ENCODE measurements around the gene NUDT5. TPM values are rescaled to one million over a fixed set of nuclear protein-coding genes. Genes with fewer than 3 reads are reported as not detected.

The NUDT5 gene
- total and polyA plus RNA-seq, 2 of the 13 experiments (the other 11 are each of a cell fraction or from before 2014, with no cell fraction given), result 79.6 to 134 TPM

DNA sequence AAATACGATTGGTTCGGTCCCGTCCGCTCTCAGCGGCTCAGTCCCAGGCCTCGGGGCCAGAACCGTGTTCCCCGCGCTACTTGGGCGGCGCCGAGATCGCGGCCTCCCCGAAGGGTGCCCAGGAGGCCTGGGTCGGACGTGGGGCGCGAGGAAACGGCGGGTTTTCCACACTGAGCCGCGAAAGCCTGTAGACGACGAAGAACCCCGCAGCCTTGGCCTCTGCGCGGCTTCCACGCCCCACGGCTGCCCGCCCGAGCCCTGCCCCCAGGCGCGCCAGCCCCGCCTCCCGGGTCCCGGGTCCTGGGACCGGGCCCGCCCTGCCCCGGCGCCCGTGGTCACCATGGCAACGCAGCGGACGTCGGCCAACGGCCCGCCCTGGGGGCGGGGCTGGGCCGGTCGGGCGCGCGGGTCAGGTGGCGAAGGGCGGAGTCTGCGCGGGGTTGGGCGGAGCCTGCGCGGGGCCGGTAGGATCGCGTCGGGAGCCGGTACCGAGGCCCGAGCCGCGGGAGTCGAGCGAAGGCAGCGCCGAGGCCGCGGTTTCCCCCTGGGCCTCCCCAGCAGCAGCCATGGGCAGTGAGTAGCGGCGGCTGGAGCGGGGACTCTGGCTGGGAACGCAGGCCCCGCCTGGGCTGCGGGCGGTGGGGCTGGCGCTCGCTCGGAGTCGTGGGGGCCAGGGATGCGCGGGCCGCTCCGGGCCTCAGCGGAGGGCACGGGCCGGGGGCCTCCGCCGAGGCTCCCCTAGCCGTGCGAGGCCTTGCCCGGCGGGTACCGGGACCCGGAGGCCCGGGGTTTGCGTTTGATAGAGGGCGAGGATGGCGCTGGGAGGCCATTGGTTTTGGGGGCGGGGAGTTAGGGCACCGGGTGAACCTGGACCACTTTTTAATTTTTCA, 66.2 kb downstream of the NUDT5 start, which contains the start of gene SEC61A2 (continued):
- TF ChIP-seq, protein P1, sequence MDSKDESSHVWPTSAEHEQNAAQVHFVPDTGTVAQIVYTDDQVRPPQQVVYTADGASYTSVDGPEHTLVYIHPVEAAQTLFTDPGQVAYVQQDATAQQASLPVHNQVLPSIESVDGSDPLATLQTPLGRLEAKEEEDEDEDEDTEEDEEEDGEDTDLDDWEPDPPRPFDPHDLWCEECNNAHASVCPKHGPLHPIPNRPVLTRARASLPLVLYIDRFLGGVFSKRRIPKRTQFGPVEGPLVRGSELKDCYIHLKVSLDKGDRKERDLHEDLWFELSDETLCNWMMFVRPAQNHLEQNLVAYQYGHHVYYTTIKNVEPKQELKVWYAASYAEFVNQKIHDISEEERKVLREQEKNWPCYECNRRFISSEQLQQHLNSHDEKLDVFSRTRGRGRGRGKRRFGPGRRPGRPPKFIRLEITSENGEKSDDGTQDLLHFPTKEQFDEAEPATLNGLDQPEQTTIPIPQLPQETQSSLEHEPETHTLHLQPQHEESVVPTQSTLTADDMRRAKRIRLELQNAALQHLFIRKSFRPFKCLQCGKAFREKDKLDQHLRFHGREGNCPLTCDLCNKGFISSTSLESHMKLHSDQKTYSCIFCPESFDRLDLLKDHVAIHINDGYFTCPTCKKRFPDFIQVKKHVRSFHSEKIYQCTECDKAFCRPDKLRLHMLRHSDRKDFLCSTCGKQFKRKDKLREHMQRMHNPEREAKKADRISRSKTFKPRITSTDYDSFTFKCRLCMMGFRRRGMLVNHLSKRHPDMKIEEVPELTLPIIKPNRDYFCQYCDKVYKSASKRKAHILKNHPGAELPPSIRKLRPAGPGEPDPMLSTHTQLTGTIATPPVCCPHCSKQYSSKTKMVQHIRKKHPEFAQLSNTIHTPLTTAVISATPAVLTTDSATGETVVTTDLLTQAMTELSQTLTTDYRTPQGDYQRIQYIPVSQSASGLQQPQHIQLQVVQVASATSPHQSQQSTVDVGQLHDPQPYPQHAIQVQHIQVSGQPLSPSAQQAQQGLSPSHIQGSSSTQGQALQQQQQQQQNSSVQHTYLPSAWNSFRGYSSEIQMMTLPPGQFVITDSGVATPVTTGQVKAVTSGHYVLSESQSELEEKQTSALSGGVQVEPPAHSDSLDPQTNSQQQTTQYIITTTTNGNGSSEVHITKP (CRISPR knock-in tag; IDR thresholded peaks at IDR 0.05; ENCODE audit: low read depth), result 0 out of 2 replicates have a peak, but pooled peaks have one; percentile 21
- TF ChIP-seq E2F2 (CRISPR knock-in tag; IDR thresholded peaks at IDR 0.05; ENCODE audit: borderline replicate concordance) (peak; percentile 75; the same call in 1 of the 2 replicates), E2F5 (CRISPR knock-in tag; conservative IDR thresholded peaks at IDR 0.05) (no peak), KDM2A (CRISPR knock-in tag; IDR thresholded peaks at IDR 0.05; ENCODE audit: borderline replicate concordance, low read depth) (peak; percentile 50; the same call in 1 of the 2 replicates), JARID2 (CRISPR knock-in tag; IDR thresholded peaks at IDR 0.05; ENCODE audit: insufficient replicate concordance) (no peak), AGO2 (optimal IDR thresholded peaks at IDR 0.05; ENCODE audit: low read depth, low read length) (no peak), PCBP1 (IDR thresholded peaks at IDR 0.05; ENCODE audit: borderline replicate concordance, low read depth, low read length) (no peak), ZFP36 (IDR thresholded peaks at IDR 0.05; ENCODE audit: borderline replicate concordance, low read depth, low read length, partially characterized antibody) (no peak), ZNF136 (CRISPR knock-in tag; IDR thresholded peaks at IDR 0.05; ENCODE audit: low read depth) (no peak), ARNT (IDR thresholded peaks at IDR 0.05) (no peak), GABPB1 (CRISPR knock-in tag; IDR thresholded peaks at IDR 0.05) (peak; percentile 52), TEAD2 (CRISPR knock-in tag; IDR thresholded peaks at IDR 0.05) (no peak)
- TF ChIP-seq, protein P2, sequence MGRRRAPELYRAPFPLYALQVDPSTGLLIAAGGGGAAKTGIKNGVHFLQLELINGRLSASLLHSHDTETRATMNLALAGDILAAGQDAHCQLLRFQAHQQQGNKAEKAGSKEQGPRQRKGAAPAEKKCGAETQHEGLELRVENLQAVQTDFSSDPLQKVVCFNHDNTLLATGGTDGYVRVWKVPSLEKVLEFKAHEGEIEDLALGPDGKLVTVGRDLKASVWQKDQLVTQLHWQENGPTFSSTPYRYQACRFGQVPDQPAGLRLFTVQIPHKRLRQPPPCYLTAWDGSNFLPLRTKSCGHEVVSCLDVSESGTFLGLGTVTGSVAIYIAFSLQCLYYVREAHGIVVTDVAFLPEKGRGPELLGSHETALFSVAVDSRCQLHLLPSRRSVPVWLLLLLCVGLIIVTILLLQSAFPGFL (CRISPR knock-in tag; IDR thresholded peaks at IDR 0.05), result 0 out of 2 replicates have a peak, but pooled peaks have one; percentile 55
- TF ChIP-seq, protein P3, sequence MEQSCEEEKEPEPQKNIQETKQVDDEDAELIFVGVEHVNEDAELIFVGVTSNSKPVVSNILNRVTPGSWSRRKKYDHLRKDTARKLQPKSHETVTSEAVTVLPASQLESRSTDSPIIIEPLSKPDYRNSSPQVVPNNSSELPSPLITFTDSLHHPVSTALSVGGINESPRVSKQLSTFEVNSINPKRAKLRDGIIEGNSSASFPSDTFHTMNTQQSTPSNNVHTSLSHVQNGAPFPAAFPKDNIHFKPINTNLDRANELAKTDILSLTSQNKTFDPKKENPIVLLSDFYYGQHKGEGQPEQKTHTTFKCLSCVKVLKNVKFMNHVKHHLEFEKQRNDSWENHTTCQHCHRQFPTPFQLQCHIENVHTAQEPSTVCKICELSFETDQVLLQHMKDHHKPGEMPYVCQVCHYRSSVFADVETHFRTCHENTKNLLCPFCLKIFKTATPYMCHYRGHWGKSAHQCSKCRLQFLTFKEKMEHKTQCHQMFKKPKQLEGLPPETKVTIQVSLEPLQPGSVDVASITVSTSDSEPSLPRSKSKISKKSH (CRISPR knock-in tag; IDR thresholded peaks at IDR 0.05; ENCODE audit: borderline replicate concordance), result no peak; the same call in 1 of the 2 replicates
- TF ChIP-seq, protein P4, sequence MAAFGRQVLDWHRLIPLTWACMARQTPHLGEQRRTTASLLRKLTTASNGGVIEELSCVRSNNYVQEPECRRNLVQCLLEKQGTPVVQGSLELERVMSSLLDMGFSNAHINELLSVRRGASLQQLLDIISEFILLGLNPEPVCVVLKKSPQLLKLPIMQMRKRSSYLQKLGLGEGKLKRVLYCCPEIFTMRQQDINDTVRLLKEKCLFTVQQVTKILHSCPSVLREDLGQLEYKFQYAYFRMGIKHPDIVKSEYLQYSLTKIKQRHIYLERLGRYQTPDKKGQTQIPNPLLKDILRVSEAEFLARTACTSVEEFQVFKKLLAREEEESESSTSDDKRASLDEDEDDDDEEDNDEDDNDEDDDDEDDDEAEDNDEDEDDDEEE (CRISPR knock-in tag; IDR thresholded peaks at IDR 0.05), result 0 out of 2 replicates have a peak, but pooled peaks have one; percentile 31

All from HepG2 (cell line).